HG03280 (cell line): ENCODE results near the gene IPO5.

ENCODE experiments used
- ATAC-seq: cut with Tn5 transposase; IDR thresholded peaks from one replicate; pipeline ENCODE4 v1.9.1; 2021; ENCODE audit warnings: mild to moderate bottlenecking, moderate library complexity; ENCODE audit not compliant: unreplicated experiment

IPO5 gene

DNA sequence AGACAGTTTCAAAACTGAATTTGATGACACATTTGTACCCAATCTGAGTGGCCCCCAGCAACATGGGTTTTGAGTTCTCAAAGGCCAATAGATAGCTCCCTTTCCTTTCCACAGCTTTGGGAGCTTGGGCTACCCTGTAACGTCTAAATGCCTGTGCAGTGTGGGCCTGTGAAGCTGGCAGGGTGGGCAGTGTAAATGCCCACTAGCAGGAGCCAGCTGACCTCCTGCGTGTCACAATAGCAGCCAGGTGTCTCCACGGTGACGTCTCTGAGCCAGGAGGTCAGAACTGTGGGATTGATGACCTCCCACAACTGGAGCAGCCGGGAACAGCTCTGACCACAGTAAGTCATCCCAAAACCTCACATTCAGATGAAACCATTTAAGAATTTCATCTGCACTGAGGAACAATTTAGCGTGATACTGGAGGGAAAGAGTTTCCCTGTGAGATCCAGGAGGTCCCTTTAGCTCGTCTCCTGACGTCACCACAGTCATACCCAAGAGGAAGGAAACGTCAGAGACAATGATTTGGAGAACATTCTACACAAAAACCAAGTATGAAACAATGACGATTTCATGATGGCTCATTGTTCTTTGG is at the start of gene IPO5:
Gene IPO5, plus strand, starts transcription at position 300 of the 595 bp plus-strand sequence. CDS start 23,022 bp downstream, outside the sequence.
- no peak for ATAC-seq

DNA sequence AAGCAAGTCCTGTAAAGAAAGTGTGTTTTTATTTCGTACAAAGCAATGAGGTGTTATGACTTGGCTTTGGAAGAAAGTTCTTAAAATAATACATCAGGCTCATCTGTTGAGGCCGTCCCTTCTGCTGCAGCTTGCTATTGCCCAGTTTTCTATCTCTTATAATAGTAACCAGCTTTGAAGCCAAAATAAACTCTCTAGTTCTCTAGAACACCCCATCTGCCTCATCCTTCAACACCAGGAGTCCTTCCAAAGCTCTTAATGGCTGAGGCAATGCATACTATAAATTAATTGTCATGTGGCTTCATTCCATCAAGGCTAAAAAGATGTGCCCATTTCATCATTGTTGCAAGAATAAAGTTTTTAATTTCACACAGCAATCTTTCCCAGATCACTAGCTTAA is 49.4 kb upstream of the IPO5 start:
- ATAC-seq, result no peak

DNA sequence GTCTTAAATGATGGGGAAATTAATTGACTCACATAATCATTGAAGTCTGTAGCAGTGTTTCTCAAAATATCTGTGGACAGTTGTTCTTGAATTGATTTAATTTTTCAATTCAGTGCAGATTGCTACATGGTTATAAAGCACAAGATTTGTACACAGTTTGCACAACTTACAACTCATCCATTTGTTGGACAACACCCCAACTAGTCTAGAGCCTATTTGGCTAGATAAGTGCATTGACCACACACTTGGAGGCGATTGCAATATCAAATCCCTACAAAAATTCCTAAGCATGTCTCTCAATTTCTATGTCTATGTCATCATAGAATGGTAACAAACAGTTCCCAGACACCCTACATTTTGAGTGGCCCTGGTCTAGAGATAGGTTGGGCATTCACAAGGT is 48.0 kb upstream of the IPO5 start:
- ATAC-seq, result no peak

DNA sequence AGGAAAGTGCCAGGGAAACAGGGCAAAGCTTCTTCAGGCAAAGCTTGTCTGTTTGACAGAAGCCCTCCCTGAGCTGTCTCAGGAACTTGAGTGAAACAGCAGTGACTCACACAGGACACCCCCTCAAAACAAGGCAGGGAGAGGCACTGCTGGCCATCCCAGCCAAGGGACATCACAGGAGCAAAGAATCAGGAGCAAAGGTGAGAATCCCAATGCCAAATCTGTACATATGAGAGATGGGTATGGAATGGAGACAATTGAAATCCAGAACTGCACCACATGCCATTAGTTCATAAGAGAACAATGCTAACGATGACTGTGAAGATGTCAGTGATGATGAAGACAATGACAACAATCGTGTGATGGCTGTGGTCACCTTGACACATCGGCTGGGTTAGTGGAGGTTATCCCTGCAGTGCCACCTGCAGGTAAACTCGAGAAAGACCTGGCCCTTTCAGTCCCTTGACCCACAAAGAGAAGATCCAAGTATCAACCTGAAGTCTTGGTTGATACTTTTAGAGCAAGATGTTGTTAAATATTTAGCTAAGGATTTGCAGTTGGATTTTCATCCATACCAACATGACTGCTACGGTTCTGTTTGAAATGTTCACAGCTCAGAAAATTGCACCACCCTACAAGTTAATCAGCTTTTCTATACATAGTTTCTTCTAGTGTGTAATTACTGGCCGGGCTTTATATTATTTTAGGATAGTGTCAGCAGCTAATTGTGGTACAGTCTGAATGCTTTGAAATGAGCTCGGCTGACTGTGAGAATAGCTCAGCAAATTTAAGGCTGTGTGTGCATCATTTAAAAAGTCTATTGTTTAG is 42.0 kb upstream of the IPO5 start:
- ATAC-seq, result peak; percentile 63

DNA sequence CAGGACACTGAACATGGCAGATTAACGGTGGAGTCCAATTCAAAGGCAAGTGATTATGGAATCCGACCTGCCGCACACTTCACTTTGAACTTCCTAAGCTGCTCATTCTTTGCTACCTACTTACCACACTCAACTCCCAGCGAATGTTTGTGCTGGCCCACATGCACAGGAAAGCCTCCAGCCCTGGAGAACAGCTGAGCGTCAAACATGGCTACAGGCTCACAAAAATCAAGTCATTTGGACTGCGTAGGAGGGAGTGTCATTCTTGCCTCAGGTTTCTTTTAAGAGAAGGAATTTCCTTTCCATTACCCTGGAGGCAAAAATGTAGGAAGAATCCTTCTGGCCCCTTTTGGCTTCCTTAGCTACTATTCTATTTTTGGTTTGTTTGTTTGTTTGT is 41.3 kb upstream of the IPO5 start:
- no peak for ATAC-seq

DNA sequence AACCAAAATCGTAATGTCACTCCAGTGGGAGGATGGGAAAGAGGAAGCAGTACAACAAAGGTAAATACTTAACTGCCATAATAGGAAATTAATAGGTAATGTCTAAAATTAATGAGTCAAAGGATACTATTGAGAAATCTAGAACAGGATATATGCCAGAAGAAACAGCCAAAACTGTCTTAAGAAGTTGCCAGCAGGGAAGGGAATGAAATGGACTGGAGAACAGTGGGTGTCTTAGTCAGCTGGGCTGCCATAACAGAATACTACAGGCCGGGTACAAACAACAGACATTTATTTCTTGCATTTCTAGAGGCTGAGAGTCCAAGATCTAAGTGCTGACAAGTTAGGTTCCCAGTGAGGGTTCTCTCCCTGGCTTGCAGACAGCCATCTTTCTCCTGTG is 40.3 kb upstream of the IPO5 start:
- no peak for ATAC-seq

DNA sequence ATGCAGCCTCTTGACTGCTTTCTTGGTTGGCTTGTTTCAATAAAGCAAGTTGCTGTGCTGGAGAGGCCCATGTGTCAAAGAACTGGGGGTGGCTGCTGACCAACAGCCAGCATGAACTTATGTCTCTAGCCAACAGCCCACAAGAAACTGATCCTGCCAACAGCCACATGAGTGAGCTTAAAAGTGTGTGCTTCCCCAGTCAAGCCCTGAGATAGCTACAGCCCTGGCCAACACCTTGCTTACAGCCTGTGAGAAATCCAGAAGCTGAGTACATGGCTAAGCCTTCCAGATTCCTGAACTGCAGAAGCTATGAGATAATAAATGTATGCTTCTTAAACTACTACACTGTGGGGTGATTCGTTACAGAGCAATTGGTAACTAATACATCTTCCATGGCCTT is 38.9 kb upstream of the IPO5 start:
- ATAC-seq, result no peak

DNA sequence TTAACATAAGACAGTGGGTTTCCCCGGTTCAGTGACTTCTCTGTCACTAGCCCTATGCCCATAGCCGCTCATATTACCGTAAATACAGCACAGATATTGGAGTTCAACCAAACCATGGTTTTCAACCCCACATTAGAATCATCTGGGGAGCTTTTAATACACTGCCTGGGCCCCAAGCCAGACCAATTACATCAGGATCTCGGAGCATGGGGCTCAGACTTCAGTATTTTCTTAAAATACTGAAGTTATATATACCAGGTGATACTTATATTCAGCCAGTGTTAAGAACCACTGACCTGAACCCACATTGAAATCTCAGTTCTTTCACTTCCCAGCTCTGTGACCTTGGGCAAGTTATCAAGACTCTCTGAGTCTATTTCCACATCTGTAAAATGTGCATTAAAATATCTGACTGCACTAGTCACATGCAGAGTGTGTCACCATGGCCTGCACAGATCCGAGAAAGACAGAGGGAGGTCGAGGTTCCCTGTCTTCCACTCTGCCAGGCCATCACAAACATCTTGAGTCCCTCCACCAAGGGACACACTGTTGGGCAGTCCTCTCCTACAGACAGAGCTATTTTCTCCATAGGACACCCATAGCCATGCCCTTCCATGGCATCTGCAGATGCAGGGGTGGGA is 32.2 kb upstream of the IPO5 start:
- ATAC-seq, result no peak

DNA sequence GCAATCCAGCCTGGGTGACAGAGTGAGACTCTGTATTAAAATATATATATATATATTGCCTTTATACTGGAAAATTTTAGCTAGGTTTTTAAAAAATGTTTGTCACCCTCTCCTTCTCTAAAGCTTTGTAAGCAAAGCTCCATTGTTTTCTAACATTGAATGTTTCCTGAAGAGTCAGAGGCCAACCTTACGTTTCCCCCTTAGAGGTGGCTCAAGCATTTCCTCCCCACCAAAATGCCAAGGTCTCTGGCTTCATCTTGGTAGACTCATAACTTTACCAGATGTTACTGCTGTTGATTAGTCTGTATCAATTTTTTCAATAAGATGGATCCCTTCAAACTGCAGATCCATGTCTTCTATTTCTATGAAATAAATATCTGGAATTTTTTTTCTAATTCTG is 25.2 kb upstream of the IPO5 start:
- no peak for ATAC-seq

DNA sequence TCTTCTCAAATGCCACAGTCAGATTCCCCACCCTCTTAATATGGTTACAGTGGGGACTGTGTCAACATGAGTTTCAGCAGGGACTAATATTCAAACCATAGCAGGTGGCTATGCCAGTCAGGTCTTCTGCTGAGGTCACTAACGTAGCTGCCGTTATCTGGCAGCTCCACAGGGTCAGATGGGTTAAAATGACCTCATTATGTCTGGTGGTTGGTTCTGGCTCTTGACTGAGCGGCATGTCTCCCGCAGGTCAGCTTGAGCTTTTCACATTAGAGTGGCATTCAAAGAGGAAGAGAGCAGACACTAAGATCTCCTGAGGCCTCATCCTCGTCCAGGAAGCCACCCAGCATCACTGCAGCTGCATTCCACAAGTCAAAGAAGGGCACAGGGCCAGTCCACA is 21.4 kb upstream of the IPO5 start:
- ATAC-seq, result no peak

DNA sequence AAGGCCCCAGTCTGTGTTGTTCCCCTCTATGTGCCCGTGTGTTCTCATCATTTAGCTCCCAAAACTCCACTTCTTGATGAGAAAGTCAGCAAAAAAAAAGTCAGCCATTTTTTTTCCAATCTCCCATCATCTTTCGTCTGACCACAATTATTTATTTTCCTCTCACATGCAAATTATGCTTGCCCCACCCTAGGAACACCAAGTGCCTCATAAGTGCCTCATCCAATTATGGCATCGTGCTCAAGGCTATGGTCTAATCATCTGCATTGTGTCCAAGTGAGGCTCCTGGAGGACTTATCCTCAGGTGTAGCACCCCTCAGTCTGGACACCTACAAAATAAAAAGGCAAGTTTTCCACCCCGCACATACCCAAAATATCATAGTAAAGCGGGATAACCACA is 20.8 kb upstream of the IPO5 start:
- no peak for ATAC-seq

DNA sequence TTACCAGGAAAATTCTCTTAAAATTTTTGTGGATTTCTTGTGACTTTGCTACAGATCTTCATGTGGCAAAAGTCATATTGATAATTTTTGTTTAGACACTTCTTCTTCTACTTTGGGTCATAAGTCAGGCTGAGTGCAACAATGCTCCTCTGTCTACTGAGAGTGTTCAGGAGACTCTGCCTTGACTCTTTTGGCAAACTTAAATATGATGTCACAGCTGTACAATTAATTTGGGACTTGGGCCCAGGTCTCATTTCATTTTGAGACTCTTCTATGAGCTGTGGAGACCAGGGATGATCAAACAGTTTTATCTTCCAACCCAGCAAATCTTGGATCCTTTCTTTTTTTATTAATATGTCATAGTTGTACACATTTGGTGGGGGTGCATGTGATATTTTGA is 19.7 kb upstream of the IPO5 start:
- no peak for ATAC-seq

DNA sequence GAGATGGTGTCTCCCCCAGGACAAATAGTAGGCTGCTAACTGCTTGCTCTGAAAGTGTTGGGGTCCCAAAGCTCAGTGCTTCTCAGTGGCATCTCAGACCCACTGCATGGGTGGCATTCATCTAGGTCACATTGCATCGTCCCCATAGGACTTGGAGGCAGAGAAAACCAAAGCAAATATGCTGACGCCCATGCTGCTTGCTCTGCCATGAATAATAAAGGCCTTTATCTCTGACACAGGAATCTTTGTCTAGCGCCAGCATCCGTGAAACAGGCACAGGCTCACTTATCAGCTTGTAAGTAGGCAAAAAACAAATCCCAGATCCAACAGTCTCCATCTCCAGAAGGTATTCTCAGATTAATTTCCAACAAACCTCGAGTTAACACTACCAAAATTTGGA is 18.9 kb upstream of the IPO5 start:
- ATAC-seq, result no peak

DNA sequence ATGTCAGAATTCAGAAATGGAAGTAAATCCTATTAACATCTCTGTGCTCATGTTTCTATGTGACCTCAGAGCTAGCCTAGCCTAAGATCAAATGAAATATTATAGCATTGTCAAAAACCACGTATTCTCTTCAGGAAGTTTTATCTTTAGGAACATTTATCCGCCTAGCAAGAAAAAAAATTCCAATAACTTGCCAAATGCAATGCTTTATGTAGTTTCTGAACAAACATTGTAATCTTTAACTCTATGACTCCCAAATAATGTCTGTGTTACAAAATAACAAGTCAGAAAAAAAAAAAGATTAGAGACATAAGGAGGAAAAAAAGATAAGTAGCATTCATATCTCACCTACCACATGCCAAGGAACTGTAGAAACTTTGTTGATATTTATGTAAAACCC is 18.4 kb upstream of the IPO5 start:
- ATAC-seq, result no peak

DNA sequence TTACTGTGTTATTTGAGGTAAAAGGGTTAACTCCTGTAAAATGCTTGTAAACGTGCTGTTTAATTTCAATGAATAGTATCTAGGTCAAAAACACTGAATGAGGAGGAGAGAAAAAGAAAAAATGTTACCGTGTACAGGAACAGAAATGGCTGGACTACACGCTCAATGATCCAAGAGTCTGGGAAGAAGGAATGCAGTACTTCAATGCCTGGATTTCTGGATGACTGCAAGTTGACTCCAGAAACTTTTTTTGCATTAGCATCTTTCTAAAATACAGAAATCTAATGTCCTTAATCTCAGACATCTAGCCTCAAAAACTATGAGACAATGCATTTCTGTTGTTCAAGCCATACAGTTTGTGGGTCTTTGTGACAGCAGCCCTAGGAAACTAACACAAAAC is 17.4 kb upstream of the IPO5 start:
- ATAC-seq, result no peak

DNA sequence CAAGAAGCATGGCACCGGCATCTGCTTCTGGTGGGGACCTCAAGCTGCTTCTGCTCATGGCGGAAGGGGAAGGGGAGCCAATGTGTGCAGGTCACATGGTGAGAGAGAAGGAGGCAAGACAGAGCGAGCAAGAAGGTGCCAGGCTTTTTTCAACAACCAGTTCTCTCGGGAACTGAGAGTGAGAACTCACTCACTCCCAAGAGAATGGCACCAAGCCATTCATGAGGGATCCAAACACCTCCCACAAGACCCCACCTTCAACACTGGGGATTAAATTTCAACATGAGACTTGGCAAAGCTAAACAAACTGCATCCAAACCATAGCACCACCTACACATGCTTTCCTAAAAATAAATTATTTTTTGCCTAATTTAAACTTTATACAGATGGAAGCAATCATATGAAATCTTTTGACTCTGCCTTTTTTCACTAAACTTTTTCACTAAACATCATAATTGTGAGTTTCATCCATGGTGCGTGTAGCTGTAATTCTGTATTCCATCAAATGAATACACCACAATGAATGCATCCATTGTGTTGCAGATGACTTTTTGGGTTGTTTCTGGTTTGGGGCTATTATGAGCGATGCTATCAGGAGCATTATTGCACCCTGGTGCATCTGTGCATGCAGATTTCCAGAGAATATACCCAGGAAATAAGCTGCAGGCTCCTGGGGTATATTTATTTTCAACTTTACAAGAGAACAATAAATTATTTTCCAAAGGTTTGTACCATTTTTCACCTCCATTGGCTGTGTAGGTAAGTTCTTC is 14.6 kb upstream of the IPO5 start:
- no peak for ATAC-seq

DNA sequence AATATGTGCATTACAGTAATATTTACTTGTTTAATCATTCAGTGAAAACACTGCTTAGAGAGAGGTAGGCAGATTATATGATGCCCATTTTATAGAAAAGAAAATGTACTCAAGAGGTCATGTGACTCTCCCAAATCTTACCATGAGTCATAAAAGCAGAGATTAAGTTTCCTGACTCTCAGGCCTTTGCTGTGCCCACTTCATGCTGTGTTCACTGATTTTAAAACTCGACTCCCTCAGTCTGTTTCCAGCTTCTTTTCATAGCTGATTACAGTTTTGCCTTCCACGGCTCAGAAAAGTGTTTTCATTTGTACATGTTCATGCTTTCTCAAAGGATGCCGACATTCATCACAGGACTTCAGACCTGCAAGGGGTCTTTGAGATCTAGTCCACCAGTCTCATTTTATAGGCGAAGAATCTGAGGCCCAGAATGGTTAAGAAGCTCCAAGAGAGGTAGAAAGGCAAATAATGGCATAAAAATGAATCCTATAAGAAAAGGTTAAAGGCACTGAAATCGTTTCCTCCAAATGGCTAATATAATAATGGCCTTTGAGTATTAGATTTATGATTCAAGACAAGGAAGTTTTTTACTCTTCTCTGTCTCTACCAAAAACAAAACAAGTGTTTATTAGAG is 9.0 kb upstream of the IPO5 start:
- ATAC-seq, result no peak

DNA sequence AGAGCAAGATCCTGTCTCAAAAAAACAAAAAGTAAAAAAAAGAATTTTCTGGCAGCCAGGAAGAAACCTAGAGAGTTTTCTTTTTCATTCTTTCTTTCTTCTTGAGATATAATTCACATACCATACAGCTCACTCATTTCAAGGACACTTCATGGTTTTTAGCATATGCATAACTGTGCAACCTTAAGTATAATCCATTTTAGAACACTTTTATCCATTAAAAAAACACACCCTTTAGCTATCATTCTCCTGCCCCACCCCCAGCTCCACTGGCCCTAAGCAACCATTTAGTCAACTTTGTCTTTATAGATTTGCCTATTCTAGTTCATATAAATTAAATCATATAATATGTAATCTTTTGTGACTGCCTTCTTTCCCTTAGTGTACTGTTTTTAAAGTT is 8.1 kb upstream of the IPO5 start:
- ATAC-seq, result no peak

DNA sequence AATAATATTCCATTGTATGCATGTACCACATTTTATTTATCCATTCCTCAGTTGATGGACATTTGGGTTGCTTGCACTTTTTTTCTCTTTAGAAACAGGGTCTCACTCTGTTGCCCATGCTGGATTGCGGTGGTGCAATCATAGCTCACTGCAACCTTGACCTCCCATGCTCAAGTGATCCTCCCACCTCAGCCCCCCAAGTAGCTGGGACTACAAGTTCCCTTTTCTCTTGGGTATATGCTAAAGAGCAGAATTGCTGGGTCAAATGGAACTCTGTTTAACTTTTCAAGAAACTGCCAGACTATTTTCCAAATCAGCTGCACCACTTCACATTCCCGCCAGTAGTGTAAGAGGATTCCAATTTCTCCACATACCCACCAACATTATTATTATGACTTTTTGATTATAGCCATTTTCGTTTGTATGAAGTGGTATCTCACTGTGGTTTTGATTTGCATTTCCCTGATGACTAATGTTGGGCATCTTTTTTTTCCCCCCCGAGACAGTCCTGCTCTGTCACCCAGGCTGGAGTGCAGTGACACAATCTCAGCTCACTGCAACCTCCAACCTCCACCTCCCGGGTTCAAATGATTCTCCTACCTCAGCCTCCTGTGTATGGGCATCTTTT is 7.6 kb upstream of the IPO5 start:
- no peak for ATAC-seq

DNA sequence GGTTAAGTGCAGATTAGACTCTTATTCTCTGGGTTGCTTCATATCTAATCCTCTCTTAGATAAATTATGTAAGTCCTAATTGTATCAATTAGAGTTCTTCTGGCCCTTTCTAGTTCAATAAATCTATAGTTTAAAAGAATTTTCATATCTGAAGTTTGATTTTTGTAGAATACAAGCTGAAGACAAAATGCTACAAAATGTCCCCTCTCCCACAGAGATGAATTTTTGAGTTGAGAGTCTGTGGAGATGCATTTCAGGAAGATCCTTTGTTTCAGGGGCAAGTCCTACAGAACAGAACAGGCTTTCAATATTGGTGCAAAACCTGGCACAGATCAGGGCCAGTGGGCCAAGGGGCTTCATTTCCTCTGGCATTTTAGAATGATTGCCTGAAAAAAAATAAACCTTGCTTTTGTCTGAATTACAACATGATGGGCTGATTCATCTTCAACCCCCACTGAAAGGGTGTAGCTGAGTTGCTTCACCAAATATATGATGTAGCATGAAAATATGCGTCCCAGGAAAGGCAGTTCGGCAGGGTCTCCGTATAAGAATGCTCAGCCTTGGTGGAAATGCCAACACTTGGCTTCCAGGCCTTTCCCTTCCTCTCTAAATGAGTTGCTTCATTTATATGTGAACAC is 6.4 kb upstream of the IPO5 start:
- no peak for ATAC-seq
